Mesothelial cell of epicardium (in vitro differentiated cells): ENCODE measurements around the gene ACSS1. TPM values are rescaled to one million over a fixed set of nuclear protein-coding genes. Genes with fewer than 3 reads are reported as not detected.

Source experiments
- DNase-seq, 2 experiments: peaks; one replicate each; pipeline ENCODE4 v3.0.0; 2021; ENCODE audit warnings: low spot score in 2 of 2; ENCODE audit not compliant: unreplicated experiment in 2 of 2
- H3K27ac Mint-ChIP-seq: 2 replicates; pipeline ENCODE4 v1.8.0; 2021; ENCODE audit warnings: mixed read lengths
- H3K27me3 Mint-ChIP-seq: 2 replicates; pipeline ENCODE4 v1.8.0; 2021; ENCODE audit warnings: low read depth, mixed read lengths
- H3K36me3 Mint-ChIP-seq: 2 replicates; pipeline ENCODE4 v1.8.0; 2021; ENCODE audit warnings: mixed read lengths
- H3K4me1 Mint-ChIP-seq: 2 replicates; pipeline ENCODE4 v1.8.0; 2021; ENCODE audit warnings: mixed read lengths
- H3K4me3 Mint-ChIP-seq: 2 replicates; pipeline ENCODE4 v1.8.0; 2021; ENCODE audit warnings: mild to moderate bottlenecking, moderate library complexity, mixed read lengths
- H3K9me3 Mint-ChIP-seq: 2 replicates; pipeline ENCODE4 v1.8.0; 2021; ENCODE audit warnings: mixed read lengths
- total RNA-seq: library from RNA; stranded (reverse); gene quantifications from 3 replicates; pipeline ENCODE4 v1.2.1, GENCODE V29; 2021
- TF ChIP-seq, protein P1 (sequence below): fragments of 200-600 bp; sonication (generic); IDR thresholded peaks from one replicate; pipeline ENCODE4 v1.5.0; 2021; ENCODE audit warnings: antibody characterized with exemption; ENCODE audit not compliant: unreplicated experiment

ACSS1 gene
- total RNA-seq, 1 donor from 2014 or later: 4.8 TPM

DNA sequence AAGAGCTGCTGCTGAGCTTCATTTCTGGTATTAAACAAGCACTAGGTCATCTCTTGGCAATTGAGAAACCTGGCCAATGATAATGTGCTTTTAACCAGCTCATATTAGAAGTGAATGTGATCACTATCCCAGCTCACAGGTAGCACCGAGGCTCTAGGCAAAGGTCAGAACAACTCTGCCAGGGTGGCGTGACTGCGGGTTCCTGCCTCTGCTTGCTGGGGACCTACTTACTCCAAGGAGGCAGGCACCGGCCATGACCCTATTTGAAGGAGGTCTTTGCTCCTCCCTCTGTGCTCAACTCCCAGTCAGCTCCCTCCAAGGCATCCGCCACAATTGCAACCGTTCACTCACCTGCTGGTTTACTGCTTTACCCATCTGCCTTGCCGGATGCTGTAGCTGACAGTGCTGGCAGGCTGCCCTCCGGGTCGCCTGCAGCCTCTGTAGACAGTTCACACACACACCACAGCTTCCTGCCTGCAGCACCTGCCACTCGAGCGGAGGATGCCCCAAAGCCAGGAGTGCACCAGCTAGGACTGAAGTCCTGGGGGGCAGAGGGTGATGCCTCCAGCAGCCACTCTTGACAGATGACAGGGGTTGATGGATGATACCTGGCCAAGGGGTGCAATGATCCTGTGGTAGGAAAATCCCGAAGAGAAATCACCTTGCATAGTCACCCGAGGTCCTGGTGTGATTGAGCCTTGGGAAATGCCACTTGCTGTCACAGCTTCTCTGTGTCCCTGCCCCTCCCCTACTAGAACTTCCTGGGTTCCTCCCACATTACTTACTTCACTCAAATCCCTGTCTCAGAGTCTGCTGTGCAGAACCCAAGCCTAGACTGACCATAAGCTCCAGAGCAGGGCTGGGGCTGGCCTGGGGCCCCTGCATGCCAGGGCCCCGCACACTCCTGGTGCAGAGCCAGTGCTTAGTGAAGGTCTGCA lies 32.8 kb upstream of the ACSS1 start:
- TF ChIP-seq, protein P1, sequence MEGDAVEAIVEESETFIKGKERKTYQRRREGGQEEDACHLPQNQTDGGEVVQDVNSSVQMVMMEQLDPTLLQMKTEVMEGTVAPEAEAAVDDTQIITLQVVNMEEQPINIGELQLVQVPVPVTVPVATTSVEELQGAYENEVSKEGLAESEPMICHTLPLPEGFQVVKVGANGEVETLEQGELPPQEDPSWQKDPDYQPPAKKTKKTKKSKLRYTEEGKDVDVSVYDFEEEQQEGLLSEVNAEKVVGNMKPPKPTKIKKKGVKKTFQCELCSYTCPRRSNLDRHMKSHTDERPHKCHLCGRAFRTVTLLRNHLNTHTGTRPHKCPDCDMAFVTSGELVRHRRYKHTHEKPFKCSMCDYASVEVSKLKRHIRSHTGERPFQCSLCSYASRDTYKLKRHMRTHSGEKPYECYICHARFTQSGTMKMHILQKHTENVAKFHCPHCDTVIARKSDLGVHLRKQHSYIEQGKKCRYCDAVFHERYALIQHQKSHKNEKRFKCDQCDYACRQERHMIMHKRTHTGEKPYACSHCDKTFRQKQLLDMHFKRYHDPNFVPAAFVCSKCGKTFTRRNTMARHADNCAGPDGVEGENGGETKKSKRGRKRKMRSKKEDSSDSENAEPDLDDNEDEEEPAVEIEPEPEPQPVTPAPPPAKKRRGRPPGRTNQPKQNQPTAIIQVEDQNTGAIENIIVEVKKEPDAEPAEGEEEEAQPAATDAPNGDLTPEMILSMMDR: no peak
- H3K4me1 Mint-ChIP-seq: no peaks in the 10 kb centered on the region
- no peak overlapping the region for H3K4me3 Mint-ChIP-seq
- H3K36me3 Mint-ChIP-seq: peaks cover 1% of the 10 kb centered on the region
- DNase-seq: no peak
- H3K27ac Mint-ChIP-seq: no peak overlapping the region
- peaks cover 85% of the 10 kb centered on the region for H3K27me3 Mint-ChIP-seq
- H3K9me3 Mint-ChIP-seq: no peaks in the 10 kb centered on the region

DNA sequence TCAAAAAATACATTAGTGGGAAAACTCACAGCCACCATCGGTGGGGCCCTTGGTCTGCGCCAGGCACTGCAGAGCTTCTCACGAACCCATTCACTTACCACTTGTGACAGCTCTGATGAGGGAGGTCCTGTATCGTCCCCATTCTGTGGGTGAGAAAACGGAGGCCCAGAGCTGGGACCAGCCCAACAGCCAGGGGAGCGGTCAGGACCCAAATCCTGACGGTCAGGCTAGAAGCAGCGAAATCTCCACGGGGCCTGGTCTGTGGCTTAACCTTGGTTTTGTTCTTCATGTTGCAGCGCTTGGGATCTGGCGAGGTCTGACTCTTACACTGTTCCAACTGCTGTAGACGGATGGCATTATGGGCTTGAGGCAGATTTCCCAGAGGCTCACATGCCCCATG lies 31.7 kb upstream of the ACSS1 start:
- Mint-ChIP-seq H3K4me1 (no peaks in the 10 kb centered on the region), H3K27ac (no peak overlapping the region), H3K9me3 (no peaks in the 10 kb centered on the region), H3K4me3 (no peak overlapping the region), H3K27me3 (peaks cover 86% of the 10 kb centered on the region), H3K36me3 (peaks cover 2% of the 10 kb centered on the region)
- no peak for DNase-seq
- TF ChIP-seq, protein P1: no peak

DNA sequence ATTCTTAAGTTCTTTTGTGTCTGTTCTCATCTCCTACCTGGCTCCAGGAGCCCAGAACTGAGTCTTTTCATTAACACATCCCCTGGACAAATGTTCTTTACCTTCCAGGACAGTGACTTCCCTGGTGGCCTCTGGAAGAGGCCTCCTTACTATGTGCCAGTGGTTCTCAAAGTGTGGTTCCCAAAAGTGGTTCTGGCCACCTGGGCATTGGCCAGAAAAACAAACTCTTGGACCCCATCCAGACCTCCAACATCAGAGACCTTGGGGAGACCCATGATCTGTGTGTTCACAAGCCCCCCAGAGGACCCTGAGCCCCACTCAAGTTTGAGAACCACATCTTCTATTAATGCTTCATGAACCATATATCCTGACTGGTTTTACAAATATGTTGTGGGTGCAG lies 31.2 kb upstream of the ACSS1 start:
- no peak overlapping the region for H3K4me3 Mint-ChIP-seq
- no peak overlapping the region for H3K27ac Mint-ChIP-seq
- H3K4me1 Mint-ChIP-seq: no peaks in the 10 kb centered on the region
- TF ChIP-seq, protein P1: no peak
- H3K27me3 Mint-ChIP-seq: peaks cover 87% of the 10 kb centered on the region
- no peak for DNase-seq
- H3K9me3 Mint-ChIP-seq: no peaks in the 10 kb centered on the region
- peaks cover 2% of the 10 kb centered on the region for H3K36me3 Mint-ChIP-seq

DNA sequence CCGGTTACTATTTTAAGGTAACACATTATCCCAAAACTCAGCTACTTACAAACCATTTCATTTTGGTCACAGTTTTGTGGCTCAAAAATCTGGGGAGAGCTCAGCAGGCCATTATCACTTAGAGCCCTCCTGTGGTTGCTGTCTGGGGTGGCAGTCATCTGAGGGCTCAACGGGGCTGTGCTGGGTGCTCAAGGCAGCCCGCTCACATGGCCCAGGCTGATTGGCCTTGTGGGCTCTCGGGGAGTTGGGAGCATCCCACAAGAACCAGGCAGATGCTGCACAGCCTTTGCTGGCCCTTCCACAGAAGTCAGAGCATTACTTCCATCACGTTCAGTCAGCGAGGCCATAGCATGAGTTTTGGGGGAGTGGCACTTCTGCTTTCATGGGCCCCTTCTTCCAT lies 30.3 kb upstream of the ACSS1 start:
- Mint-ChIP-seq H3K4me1 (no peaks in the 10 kb centered on the region), H3K36me3 (peaks cover 2% of the 10 kb centered on the region), H3K9me3 (no peaks in the 10 kb centered on the region), H3K27me3 (peaks cover 92% of the 10 kb centered on the region), H3K27ac (no peak overlapping the region), H3K4me3 (no peak overlapping the region)
- DNase-seq: no peak
- TF ChIP-seq, protein P1: no peak

DNA sequence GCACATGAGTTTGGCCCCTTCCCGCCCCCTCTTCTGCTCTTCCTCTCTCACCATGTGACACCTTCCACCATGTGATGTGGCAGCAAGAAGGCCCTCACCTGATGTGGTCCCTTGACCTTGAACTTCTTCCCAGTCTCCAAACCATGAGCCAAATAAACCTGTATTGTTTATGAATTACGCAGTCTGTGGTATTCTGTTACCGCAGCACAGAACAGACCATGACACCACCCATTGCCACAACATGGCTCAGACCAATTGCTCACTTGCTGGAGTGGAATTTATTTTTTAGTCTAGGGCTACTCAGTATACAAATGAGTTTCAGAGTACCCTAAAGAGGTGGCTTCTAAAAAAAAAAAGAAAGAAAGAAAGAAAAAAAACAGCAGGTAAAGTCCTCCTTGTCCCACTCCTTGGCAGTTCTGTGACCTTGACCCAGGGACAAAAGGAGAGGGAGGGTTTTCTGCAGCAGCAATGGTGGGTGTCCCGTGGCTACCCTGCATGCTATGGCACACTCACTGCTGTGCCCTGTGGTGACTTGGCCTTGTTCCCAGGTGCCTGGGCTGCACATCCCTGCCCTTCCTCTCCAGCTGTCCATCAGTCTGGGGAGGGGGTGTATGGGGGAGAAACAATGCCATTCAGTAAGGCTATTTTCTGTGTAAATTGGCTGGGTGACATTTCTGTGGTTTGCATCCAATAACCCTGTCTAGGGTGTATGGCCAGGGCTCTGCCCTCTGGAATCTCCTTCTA lies 29.4 kb upstream of the ACSS1 start:
- DNase-seq: no peak
- TF ChIP-seq, protein P1: no peak
- peaks cover 2% of the 10 kb centered on the region for H3K36me3 Mint-ChIP-seq
- H3K27me3 Mint-ChIP-seq: peaks cover 98% of the 10 kb centered on the region
- H3K4me1 Mint-ChIP-seq: no peaks in the 10 kb centered on the region
- H3K4me3 Mint-ChIP-seq: no peak overlapping the region
- H3K9me3 Mint-ChIP-seq: no peaks in the 10 kb centered on the region
- H3K27ac Mint-ChIP-seq: no peak overlapping the region
